Esophagus muscularis mucosa (tissue), 3 donors: ENCODE results near the gene MXRA8.

Experiments used
- POLR2A ChIP-seq: fragments of 450-650 bp; IDR thresholded peaks from one replicate; pipeline ENCODE4 v1.6.1; 2017; ENCODE audit warnings: antibody characterized with exemption, moderate library complexity, mild to moderate bottlenecking, low read depth
- TF ChIP-seq, protein P1 (sequence below), 3 experiments: fragments of 200-600 bp in 2 of 3; fragments of 450-650 bp in 1 of 3; sonication (generic) in 2 of 3; IDR thresholded peaks; one replicate each; pipeline ENCODE4 v1.5.1; 2017 to 2019; ENCODE audit warnings: antibody characterized with exemption in 3 of 3, mild to moderate bottlenecking in 2 of 3, moderate library complexity in 1 of 3

- TF ChIP-seq, protein P1, sequence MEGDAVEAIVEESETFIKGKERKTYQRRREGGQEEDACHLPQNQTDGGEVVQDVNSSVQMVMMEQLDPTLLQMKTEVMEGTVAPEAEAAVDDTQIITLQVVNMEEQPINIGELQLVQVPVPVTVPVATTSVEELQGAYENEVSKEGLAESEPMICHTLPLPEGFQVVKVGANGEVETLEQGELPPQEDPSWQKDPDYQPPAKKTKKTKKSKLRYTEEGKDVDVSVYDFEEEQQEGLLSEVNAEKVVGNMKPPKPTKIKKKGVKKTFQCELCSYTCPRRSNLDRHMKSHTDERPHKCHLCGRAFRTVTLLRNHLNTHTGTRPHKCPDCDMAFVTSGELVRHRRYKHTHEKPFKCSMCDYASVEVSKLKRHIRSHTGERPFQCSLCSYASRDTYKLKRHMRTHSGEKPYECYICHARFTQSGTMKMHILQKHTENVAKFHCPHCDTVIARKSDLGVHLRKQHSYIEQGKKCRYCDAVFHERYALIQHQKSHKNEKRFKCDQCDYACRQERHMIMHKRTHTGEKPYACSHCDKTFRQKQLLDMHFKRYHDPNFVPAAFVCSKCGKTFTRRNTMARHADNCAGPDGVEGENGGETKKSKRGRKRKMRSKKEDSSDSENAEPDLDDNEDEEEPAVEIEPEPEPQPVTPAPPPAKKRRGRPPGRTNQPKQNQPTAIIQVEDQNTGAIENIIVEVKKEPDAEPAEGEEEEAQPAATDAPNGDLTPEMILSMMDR (IDR thresholded peaks at IDR 0.05): no peak
- no peak for TF ChIP-seq POLR2A
These were observed 48.3 kb downstream of the MXRA8 start for GRCh38 chr1:1310109-1310385.
